ENCODE measurements around the gene GPR176.
"Not testable (repeated sequence)": the region's sequence is repeated elsewhere in the genome, so short reads cannot be mapped to it uniquely, and the experiment has no call there.

GPR176 gene

GRCh38 chr15:39854161-39854560 is 65.9 kb downstream of the GPR176 start:
- DNase-seq, result peak; percentile 77

- peak; percentile 75 for DNase-seq
Measured at GRCh38 chr15:39852250-39852649, 67.8 kb downstream of the GPR176 start.

GRCh38 chr15:39851500-39852092 is 68.5 kb downstream of the GPR176 start:
- DNase-seq, result no peak

GRCh38 chr15:39850436-39850835 is 69.6 kb downstream of the GPR176 start:
- no peak for DNase-seq

- peak; percentile 52 for DNase-seq
Measured at GRCh38 chr15:39846108-39846507, 74.0 kb downstream of the GPR176 start.

- DNase-seq, result no peak
Measured at GRCh38 chr15:39845582-39845981, 74.5 kb downstream of the GPR176 start.

- DNase-seq, result no peak
Measured at GRCh38 chr15:39843565-39843964, 76.5 kb downstream of the GPR176 start.

- no peak for DNase-seq
Measured at GRCh38 chr15:39837454-39837853, 82.6 kb downstream of the GPR176 start.

GRCh38 chr15:39835550-39835949 is 84.5 kb downstream of the GPR176 start:
- DNase-seq, result no peak

GRCh38 chr15:39834256-39834655 is 85.8 kb downstream of the GPR176 start:
- peak; percentile 60 for DNase-seq

- peak; percentile 79 for DNase-seq
Measured at GRCh38 chr15:39833515-39833981, 86.5 kb downstream of the GPR176 start.

- DNase-seq, result no peak
Measured at GRCh38 chr15:39830166-39830565, 89.9 kb downstream of the GPR176 start.

- DNase-seq, result peak; percentile 65
Measured at GRCh38 chr15:39828374-39828931, 91.6 kb downstream of the GPR176 start.

GRCh38 chr15:39826975-39827374 is 93.1 kb downstream of the GPR176 start:
- no peak for DNase-seq

- no peak for DNase-seq
Measured at GRCh38 chr15:39823634-39824033, 96.4 kb downstream of the GPR176 start.

GRCh38 chr15:39820050-39820602 is 99.9 kb downstream of the GPR176 start:
- DNase-seq, result no peak

- no peak for DNase-seq
Measured at GRCh38 chr15:39819533-39819932, 100.5 kb downstream of the GPR176 start.

- no peak for DNase-seq
Measured at GRCh38 chr15:39817892-39818291, 102.2 kb downstream of the GPR176 start.

GRCh38 chr15:39814489-39814888 is 105.6 kb downstream of the GPR176 start:
- no peak for DNase-seq

GRCh38 chr15:39812651-39813050 is 107.4 kb downstream of the GPR176 start:
- not testable (repeated sequence) for DNase-seq

- DNase-seq, result no peak
Measured at GRCh38 chr15:39808909-39809308, 111.2 kb downstream of the GPR176 start.

GRCh38 chr15:39807791-39808190 is 112.3 kb downstream of the GPR176 start:
- DNase-seq, result no peak

GRCh38 chr15:39804026-39804425 is 116.0 kb downstream of the GPR176 start:
- peak; percentile 35 for DNase-seq

GRCh38 chr15:39803016-39803415 is 117.0 kb downstream of the GPR176 start:
- no peak for DNase-seq

Measured in fibroblast of upper back skin (primary cell).